Fibroblast of mammary gland (primary cell): Measurements from ENCODE around the gene EHD4.

Source experiments
- DNase-seq: peaks from one replicate; pipeline ENCODE4 v3.0.0-alpha.2; 2010; ENCODE audit warnings: low read depth
- H3K4me3 ChIP-seq: 2 replicates; pipeline ENCODE4 v1.5.1; 2011; ENCODE audit warnings: low read depth, mild to moderate bottlenecking, low read length, moderate library complexity; ENCODE audit not compliant: control insufficient read depth
- CTCF ChIP-seq: conservative IDR thresholded peaks from 2 replicates; pipeline ENCODE4 v1.5.1; 2011; ENCODE audit warnings: low read depth, low read length, inconsistent platforms; ENCODE audit not compliant: control insufficient read depth, insufficient read depth

EHD4 gene

GRCh38 chr15:41855261-41855961, 116.9 kb downstream of the EHD4 start:
- H3K4me3 ChIP-seq, result no peak overlapping the region
- TF ChIP-seq CTCF, result no peak
- DNase-seq, result no peak

GRCh38 chr15:41854443-41854842, 117.9 kb downstream of the EHD4 start:
- DNase-seq, result no peak
- no peak overlapping the region for H3K4me3 ChIP-seq
- no peak for TF ChIP-seq CTCF

- DNase-seq, result no peak
- H3K4me3 ChIP-seq, result no peak overlapping the region
- TF ChIP-seq CTCF, result no peak
Measured at GRCh38 chr15:41853831-41854230, 118.5 kb downstream of the EHD4 start.

GRCh38 chr15:41852736-41853590, 119.4 kb downstream of the EHD4 start:
- no peak for DNase-seq
- H3K4me3 ChIP-seq, result no peak overlapping the region
- no peak for TF ChIP-seq CTCF

- no peak for TF ChIP-seq CTCF
- H3K4me3 ChIP-seq, result no peak overlapping the region
- no peak for DNase-seq
Measured at GRCh38 chr15:41851755-41852370, 120.5 kb downstream of the EHD4 start.

- H3K4me3 ChIP-seq, result no peak overlapping the region
- no peak for TF ChIP-seq CTCF
- no peak for DNase-seq
Measured at GRCh38 chr15:41851167-41851523, 121.2 kb downstream of the EHD4 start.
